BJ (cell line): ENCODE data around the gene COX17. TPM values are rescaled to one million over a fixed set of nuclear protein-coding genes. Genes with fewer than 3 reads are reported as not detected.

Experiments
- CTCF ChIA-PET: fragments of 350-600 bp; formaldehyde crosslinking; extraction: SDS; loops from one replicate; lab custom pipeline; 2021; ENCODE audit warnings: antibody characterized with exemption, inconsistent platforms; lab: Yijun Ruan, JAX
- POLR2A ChIA-PET: fragments of 300-600 bp; sonication (Branson Sonifier 250); formaldehyde crosslinking; extraction: SDS; loops from one replicate; lab custom pipeline; 2021; ENCODE audit warnings: antibody characterized with exemption; lab: Charles Lee
- DNase-seq: peaks from one replicate; pipeline ENCODE4 v3.0.0-alpha.2; 2011; ENCODE audit warnings: low read depth
- H3K27me3 ChIP-seq: 2 replicates; pipeline ENCODE4 v1.6.0; 2011; ENCODE audit warnings: low read length; ENCODE audit not compliant: control insufficient read depth, insufficient read depth
- H3K36me3 ChIP-seq: 2 replicates; pipeline ENCODE4 v1.5.1; 2011; ENCODE audit warnings: low read length; ENCODE audit not compliant: control insufficient read depth, insufficient read depth
- H3K4me3 ChIP-seq: 2 replicates; pipeline ENCODE4 v1.5.1; 2011; ENCODE audit warnings: low read depth, mild to moderate bottlenecking, control low read depth, low read length
- polyA plus RNA-seq: library from polyadenylated mRNA; depleted of rRNA; stranded (reverse); fragments of >200 nt; gene quantifications from 2 replicates; pipeline ENCODE4 v1.2.3, GENCODE V29; 2011
- TF ChIP-seq, protein P1 (sequence below): IDR thresholded peaks from 2 replicates; pipeline ENCODE4 v1.5.1; 2011; ENCODE audit warnings: low read depth, mild to moderate bottlenecking, control low read depth, inconsistent platforms, low read length, moderate library complexity; ENCODE audit not compliant: insufficient read depth

COX17 gene
- polyA plus RNA-seq, 1 experiment = 48.1 TPM

GRCh38 chr3:119645813-119646212 lies 31.4 kb downstream of the COX17 start:
- TF ChIP-seq, protein P1, sequence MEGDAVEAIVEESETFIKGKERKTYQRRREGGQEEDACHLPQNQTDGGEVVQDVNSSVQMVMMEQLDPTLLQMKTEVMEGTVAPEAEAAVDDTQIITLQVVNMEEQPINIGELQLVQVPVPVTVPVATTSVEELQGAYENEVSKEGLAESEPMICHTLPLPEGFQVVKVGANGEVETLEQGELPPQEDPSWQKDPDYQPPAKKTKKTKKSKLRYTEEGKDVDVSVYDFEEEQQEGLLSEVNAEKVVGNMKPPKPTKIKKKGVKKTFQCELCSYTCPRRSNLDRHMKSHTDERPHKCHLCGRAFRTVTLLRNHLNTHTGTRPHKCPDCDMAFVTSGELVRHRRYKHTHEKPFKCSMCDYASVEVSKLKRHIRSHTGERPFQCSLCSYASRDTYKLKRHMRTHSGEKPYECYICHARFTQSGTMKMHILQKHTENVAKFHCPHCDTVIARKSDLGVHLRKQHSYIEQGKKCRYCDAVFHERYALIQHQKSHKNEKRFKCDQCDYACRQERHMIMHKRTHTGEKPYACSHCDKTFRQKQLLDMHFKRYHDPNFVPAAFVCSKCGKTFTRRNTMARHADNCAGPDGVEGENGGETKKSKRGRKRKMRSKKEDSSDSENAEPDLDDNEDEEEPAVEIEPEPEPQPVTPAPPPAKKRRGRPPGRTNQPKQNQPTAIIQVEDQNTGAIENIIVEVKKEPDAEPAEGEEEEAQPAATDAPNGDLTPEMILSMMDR = no peak
- H3K4me3 ChIP-seq = no peak overlapping the region
- no peaks in the 10 kb centered on the region for H3K36me3 ChIP-seq
- ChIA-PET CTCF (interaction anchor here (1.1 kb wide), 1 partner anchor 13 kb away, joined by 3 read pairs; no protein-coding TSS in a partner anchor), POLR2A (no interaction called here)
- DNase-seq = no peak
- no peaks in the 10 kb centered on the region for H3K27me3 ChIP-seq

- CTCF ChIA-PET = interaction anchor here (1.2 kb wide), 1 partner anchor 18 kb away, joined by 5 read pairs; no protein-coding TSS in a partner anchor
- H3K36me3 ChIP-seq = no peaks in the 10 kb centered on the region
- no peak overlapping the region for H3K4me3 ChIP-seq
- H3K27me3 ChIP-seq = no peaks in the 10 kb centered on the region
- TF ChIP-seq, protein P1 = no peak
- POLR2A ChIA-PET = no interaction called here
- DNase-seq = no peak
These were observed 32.7 kb downstream of the COX17 start for GRCh38 chr3:119644481-119644880.

- CTCF ChIA-PET = interaction anchor here (1.2 to 1.3 kb wide), 2 partner anchors 19 to 25 kb away, joined by 3 to 5 read pairs; no protein-coding TSS in a partner anchor
- Histone ChIP-seq H3K27me3 (no peaks in the 10 kb centered on the region), H3K36me3 (no peaks in the 10 kb centered on the region), H3K4me3 (no peak overlapping the region)
- TF ChIP-seq, protein P1 = no peak
- POLR2A ChIA-PET = no interaction called here
- DNase-seq = peak; percentile 72
These were observed 33.7 kb downstream of the COX17 start for GRCh38 chr3:119643528-119643927.

- no peak overlapping the region for H3K4me3 ChIP-seq
- TF ChIP-seq, protein P1 = no peak
- no peaks in the 10 kb centered on the region for H3K36me3 ChIP-seq
- ChIA-PET CTCF (interaction anchor here (0.5 to 1.3 kb wide), 2 partner anchors 12 to 25 kb away, joined by 3 read pairs; no protein-coding TSS in a partner anchor), POLR2A (no interaction called here)
- H3K27me3 ChIP-seq = no peaks in the 10 kb centered on the region
- no peak for DNase-seq
These were observed 34.3 kb downstream of the COX17 start for GRCh38 chr3:119642746-119643473.

- TF ChIP-seq, protein P1 = no peak
- no peak overlapping the region for H3K4me3 ChIP-seq
- POLR2A ChIA-PET = no interaction called here
- no peaks in the 10 kb centered on the region for H3K27me3 ChIP-seq
- CTCF ChIA-PET = no interaction called here
- DNase-seq = no peak
- no peaks in the 10 kb centered on the region for H3K36me3 ChIP-seq
These were observed 35.8 kb downstream of the COX17 start for GRCh38 chr3:119641416-119641815.
